ENCODE data around the gene MIA. TPM values are rescaled to one million over a fixed set of nuclear protein-coding genes. Genes with fewer than 3 reads are reported as not detected.

MIA gene
- total and polyA plus RNA-seq, 4 donors, result 0.42 to 0.44 TPM; not detected in 2

- Histone ChIP-seq H3K9ac (ENCODE audit: low read depth in 1 of 2, low read length in 2 of 2) (no peak overlapping the region), H3K4me1 (ENCODE audit: control insufficient read depth in 4 of 4, insufficient read depth in 4 of 4, low read length in 3 of 4) (peaks cover 0 to 3% (median 1%) of the 10 kb centered on the region in 4 donors), H3K27me3 (ENCODE audit: control insufficient read depth in 4 of 4, insufficient read depth in 4 of 4, low read length in 3 of 4) (no peaks in the 10 kb centered on the region), H3K36me3 (ENCODE audit: control insufficient read depth in 4 of 4, insufficient read depth in 3 of 4, low read depth in 1 of 4, low read length in 3 of 4) (peaks cover 7 to 39% (median 12%) of the 10 kb centered on the region in 4 donors), H3K27ac (ENCODE audit: low read depth in 1 of 2, low read length in 2 of 2) (no peak overlapping the region), H3K4me3 (ENCODE audit: low read depth in 1 of 3, low read length in 3 of 3) (no peak overlapping the region), H3K9me3 (ENCODE audit: control insufficient read depth in 4 of 4, low read length in 3 of 4) (no peaks in the 10 kb centered on the region)
- DNase-seq (ENCODE audit: low spot score), result no peak
- WGBS, result 92% methylated on average over 6 of the region's 6 CpGs
- TF ChIP-seq, protein P1, sequence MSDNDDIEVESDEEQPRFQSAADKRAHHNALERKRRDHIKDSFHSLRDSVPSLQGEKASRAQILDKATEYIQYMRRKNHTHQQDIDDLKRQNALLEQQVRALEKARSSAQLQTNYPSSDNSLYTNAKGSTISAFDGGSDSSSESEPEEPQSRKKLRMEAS (IDR thresholded peaks at IDR 0.05), result no peak
- no peak for TF ChIP-seq FOXA1 (IDR thresholded peaks at IDR 0.05)
- TF ChIP-seq, protein P2, sequence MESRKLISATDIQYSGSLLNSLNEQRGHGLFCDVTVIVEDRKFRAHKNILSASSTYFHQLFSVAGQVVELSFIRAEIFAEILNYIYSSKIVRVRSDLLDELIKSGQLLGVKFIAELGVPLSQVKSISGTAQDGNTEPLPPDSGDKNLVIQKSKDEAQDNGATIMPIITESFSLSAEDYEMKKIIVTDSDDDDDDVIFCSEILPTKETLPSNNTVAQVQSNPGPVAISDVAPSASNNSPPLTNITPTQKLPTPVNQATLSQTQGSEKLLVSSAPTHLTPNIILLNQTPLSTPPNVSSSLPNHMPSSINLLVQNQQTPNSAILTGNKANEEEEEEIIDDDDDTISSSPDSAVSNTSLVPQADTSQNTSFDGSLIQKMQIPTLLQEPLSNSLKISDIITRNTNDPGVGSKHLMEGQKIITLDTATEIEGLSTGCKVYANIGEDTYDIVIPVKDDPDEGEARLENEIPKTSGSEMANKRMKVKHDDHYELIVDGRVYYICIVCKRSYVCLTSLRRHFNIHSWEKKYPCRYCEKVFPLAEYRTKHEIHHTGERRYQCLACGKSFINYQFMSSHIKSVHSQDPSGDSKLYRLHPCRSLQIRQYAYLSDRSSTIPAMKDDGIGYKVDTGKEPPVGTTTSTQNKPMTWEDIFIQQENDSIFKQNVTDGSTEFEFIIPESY (IDR thresholded peaks at IDR 0.05), result no peak
- no peak for TF ChIP-seq SP1 (IDR thresholded peaks at IDR 0.05)
- no peak for TF ChIP-seq HNF4G (IDR thresholded peaks at IDR 0.05)
- TF ChIP-seq RAD21 (IDR thresholded peaks at IDR 0.05), result no peak
- no peak for TF ChIP-seq RXRA (IDR thresholded peaks at IDR 0.05)
- TF ChIP-seq NR2F2 (IDR thresholded peaks at IDR 0.05), result no peak
- TF ChIP-seq GABPA (IDR thresholded peaks at IDR 0.05 in 1 of 2, conservative IDR thresholded peaks at IDR 0.05 in 1 of 2), result no peak
- no peak for TF ChIP-seq HNF4A (conservative IDR thresholded peaks at IDR 0.05)
These were observed 34.6 kb upstream of the MIA start for GRCh38 chr19:40740747-40741146.

DNA sequence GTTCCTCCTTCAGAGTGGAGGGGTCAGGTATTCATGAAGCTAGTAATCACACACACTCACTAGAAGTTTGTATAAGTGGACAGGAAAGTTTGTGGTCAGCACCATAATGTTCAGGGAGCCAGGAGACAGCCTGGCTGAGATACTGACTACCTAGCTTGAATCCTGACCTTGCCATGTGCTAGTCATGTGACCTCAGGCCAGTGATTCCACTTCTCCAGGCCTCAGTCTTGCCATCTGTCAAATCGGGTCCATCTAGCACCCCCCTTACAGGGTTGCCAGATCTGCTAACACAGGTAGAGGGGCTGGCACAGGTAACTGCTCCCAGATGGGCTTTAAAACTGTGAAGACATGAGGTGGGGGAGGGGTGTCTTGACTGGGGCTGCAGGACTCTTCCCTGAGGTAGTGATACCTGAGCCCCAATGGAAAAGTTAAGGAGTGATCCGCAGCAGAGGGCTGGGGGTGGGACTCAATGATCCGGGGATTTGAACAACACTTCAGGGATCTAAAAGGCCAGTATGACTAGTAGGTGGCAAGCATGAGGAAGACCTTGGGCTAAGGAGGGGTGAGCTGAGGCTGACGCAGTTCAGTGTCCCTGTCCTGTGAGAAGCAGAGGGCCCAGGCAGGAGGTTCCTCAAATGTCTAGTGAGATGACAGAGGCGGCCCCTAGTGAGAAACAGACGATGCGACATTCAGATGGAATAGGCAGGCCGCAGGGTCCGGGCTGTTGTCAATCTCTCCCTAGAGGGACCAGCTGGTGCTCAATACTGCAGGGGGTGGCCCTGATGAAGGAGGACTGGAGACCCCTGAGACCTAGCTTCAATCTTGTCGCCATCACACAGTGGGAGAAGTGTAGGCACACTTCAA, 33.6 kb upstream of the MIA start:
- Histone ChIP-seq H3K9ac (ENCODE audit: low read depth in 1 of 2, low read length in 2 of 2) (no peak overlapping the region), H3K9me3 (ENCODE audit: control insufficient read depth in 4 of 4, low read length in 3 of 4) (no peaks in the 10 kb centered on the region), H3K27me3 (ENCODE audit: control insufficient read depth in 4 of 4, insufficient read depth in 4 of 4, low read length in 3 of 4) (no peaks in the 10 kb centered on the region), H3K4me1 (ENCODE audit: control insufficient read depth in 4 of 4, insufficient read depth in 4 of 4, low read length in 3 of 4) (peaks cover 0 to 3% (median 1%) of the 10 kb centered on the region in 4 donors), H3K36me3 (ENCODE audit: control insufficient read depth in 4 of 4, insufficient read depth in 3 of 4, low read depth in 1 of 4, low read length in 3 of 4) (peaks cover 5 to 33% (median 12%) of the 10 kb centered on the region in 4 donors), H3K4me3 (ENCODE audit: low read depth in 1 of 3, low read length in 3 of 3) (no peak overlapping the region), H3K27ac (ENCODE audit: low read depth in 1 of 2, low read length in 2 of 2) (no peak overlapping the region)
- TF ChIP-seq ATF3 (IDR thresholded peaks at IDR 0.05) (no peak), JUND (IDR thresholded peaks at IDR 0.05) (no peak), EGR1 (IDR thresholded peaks at IDR 0.05; ENCODE audit: low read depth in 2 of 2) (no peak), HNF4G (IDR thresholded peaks at IDR 0.05) (no peak), CTCF (IDR thresholded peaks at IDR 0.05; ENCODE audit: low read depth, low read length, missing input control) (no peak), GABPA (IDR thresholded peaks at IDR 0.05 in 1 of 2, conservative IDR thresholded peaks at IDR 0.05 in 1 of 2) (no peak), FOXA2 (IDR thresholded peaks at IDR 0.05) (no peak), FOXA1 (IDR thresholded peaks at IDR 0.05) (no peak), SP1 (IDR thresholded peaks at IDR 0.05) (no peak), RXRA (IDR thresholded peaks at IDR 0.05) (no peak), HNF4A (conservative IDR thresholded peaks at IDR 0.05) (no peak), YY1 (IDR thresholded peaks at IDR 0.05) (no peak), NR2F2 (IDR thresholded peaks at IDR 0.05) (no peak)
- TF ChIP-seq, protein P1 (IDR thresholded peaks at IDR 0.05), result no peak
- TF ChIP-seq, protein P3, sequence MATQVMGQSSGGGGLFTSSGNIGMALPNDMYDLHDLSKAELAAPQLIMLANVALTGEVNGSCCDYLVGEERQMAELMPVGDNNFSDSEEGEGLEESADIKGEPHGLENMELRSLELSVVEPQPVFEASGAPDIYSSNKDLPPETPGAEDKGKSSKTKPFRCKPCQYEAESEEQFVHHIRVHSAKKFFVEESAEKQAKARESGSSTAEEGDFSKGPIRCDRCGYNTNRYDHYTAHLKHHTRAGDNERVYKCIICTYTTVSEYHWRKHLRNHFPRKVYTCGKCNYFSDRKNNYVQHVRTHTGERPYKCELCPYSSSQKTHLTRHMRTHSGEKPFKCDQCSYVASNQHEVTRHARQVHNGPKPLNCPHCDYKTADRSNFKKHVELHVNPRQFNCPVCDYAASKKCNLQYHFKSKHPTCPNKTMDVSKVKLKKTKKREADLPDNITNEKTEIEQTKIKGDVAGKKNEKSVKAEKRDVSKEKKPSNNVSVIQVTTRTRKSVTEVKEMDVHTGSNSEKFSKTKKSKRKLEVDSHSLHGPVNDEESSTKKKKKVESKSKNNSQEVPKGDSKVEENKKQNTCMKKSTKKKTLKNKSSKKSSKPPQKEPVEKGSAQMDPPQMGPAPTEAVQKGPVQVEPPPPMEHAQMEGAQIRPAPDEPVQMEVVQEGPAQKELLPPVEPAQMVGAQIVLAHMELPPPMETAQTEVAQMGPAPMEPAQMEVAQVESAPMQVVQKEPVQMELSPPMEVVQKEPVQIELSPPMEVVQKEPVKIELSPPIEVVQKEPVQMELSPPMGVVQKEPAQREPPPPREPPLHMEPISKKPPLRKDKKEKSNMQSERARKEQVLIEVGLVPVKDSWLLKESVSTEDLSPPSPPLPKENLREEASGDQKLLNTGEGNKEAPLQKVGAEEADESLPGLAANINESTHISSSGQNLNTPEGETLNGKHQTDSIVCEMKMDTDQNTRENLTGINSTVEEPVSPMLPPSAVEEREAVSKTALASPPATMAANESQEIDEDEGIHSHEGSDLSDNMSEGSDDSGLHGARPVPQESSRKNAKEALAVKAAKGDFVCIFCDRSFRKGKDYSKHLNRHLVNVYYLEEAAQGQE (IDR thresholded peaks at IDR 0.05), result no peak
- TF ChIP-seq, protein P2 (IDR thresholded peaks at IDR 0.05), result no peak
- 93% methylated on average over 10 of the region's 10 CpGs for WGBS
- DNase-seq (ENCODE audit: low spot score), result no peak
